Measurements from ENCODE around the gene MCOLN1. TPM values are rescaled to one million over a fixed set of nuclear protein-coding genes. Genes with fewer than 3 reads are reported as not detected.

Gene MCOLN1
- total RNA-seq, 1 donor: 12.0 TPM

- DNase-seq (ENCODE audit: low read depth): no peak
- H3K4me3 ChIP-seq (ENCODE audit: low read depth, low read length): no peak overlapping the region
- TF ChIP-seq CTCF (IDR thresholded peaks at IDR 0.05; ENCODE audit: insufficient read depth, low read length): no peak
These were observed 2.1 kb downstream of the MCOLN1 start for GRCh38 chr19:7524523-7524922.

GRCh38 chr19:7524992-7525739 is 2.7 kb downstream of the MCOLN1 start:
- TF ChIP-seq CTCF (IDR thresholded peaks at IDR 0.05; ENCODE audit: insufficient read depth, low read length): no peak
- DNase-seq (ENCODE audit: low read depth): no peak
- no peak overlapping the region for H3K4me3 ChIP-seq (ENCODE audit: low read depth, low read length)

GRCh38 chr19:7526059-7526929 is 3.9 kb downstream of the MCOLN1 start:
- no peak overlapping the region for H3K4me3 ChIP-seq (ENCODE audit: low read depth, low read length)
- no peak for DNase-seq (ENCODE audit: low read depth)
- no peak for TF ChIP-seq CTCF (IDR thresholded peaks at IDR 0.05; ENCODE audit: insufficient read depth, low read length)

- no peak for DNase-seq (ENCODE audit: low read depth)
- no peak for TF ChIP-seq CTCF (IDR thresholded peaks at IDR 0.05; ENCODE audit: insufficient read depth, low read length)
- no peak overlapping the region for H3K4me3 ChIP-seq (ENCODE audit: low read depth, low read length)
These were observed 5.2 kb downstream of the MCOLN1 start for GRCh38 chr19:7527516-7528191.

GRCh38 chr19:7528192-7528519 is 5.7 kb downstream of the MCOLN1 start:
- TF ChIP-seq CTCF (IDR thresholded peaks at IDR 0.05; ENCODE audit: insufficient read depth, low read length): no peak
- H3K4me3 ChIP-seq (ENCODE audit: low read depth, low read length): no peak overlapping the region
- no peak for DNase-seq (ENCODE audit: low read depth)

- no peak overlapping the region for H3K4me3 ChIP-seq (ENCODE audit: low read depth, low read length)
- TF ChIP-seq CTCF (IDR thresholded peaks at IDR 0.05; ENCODE audit: insufficient read depth, low read length): no peak
- no peak for DNase-seq (ENCODE audit: low read depth)
These were observed 6.3 kb downstream of the MCOLN1 start for GRCh38 chr19:7528522-7529245.
